ENCODE results near the gene PCDH15. TPM values are rescaled to one million over a fixed set of nuclear protein-coding genes. Genes with fewer than 3 reads are reported as not detected.

Gene PCDH15
- total RNA-seq, 1 donor from 2014 or later = 0.05 TPM

- no peak for TF ChIP-seq CTCF (IDR thresholded peaks at IDR 0.05; ENCODE audit: unreplicated experiment)
- Mint-ChIP-seq H3K9me3 (ENCODE audit: unreplicated experiment) (no peaks in the 10 kb centered on the region), H3K4me3 (ENCODE audit: unreplicated experiment) (no peak overlapping the region), H3K27me3 (ENCODE audit: unreplicated experiment) (no peaks in the 10 kb centered on the region), H3K27ac (ENCODE audit: unreplicated experiment) (no peak overlapping the region), H3K36me3 (ENCODE audit: low read depth, unreplicated experiment) (no peaks in the 10 kb centered on the region), H3K4me1 (ENCODE audit: unreplicated experiment) (no peaks in the 10 kb centered on the region)
- DNase-seq (ENCODE audit: low spot score) = no peak
These were observed 790.6 kb downstream of the PCDH15 start for GRCh38 chr10:54010337-54010933.

GRCh38 chr10:54009672-54010071 lies 791.4 kb downstream of the PCDH15 start:
- no peaks in the 10 kb centered on the region for H3K4me1 Mint-ChIP-seq (ENCODE audit: unreplicated experiment)
- no peak overlapping the region for H3K27ac Mint-ChIP-seq (ENCODE audit: unreplicated experiment)
- no peak overlapping the region for H3K4me3 Mint-ChIP-seq (ENCODE audit: unreplicated experiment)
- no peak for TF ChIP-seq CTCF (IDR thresholded peaks at IDR 0.05; ENCODE audit: unreplicated experiment)
- H3K9me3 Mint-ChIP-seq (ENCODE audit: unreplicated experiment) = no peaks in the 10 kb centered on the region
- H3K27me3 Mint-ChIP-seq (ENCODE audit: unreplicated experiment) = no peaks in the 10 kb centered on the region
- DNase-seq (ENCODE audit: low spot score) = no peak
- H3K36me3 Mint-ChIP-seq (ENCODE audit: low read depth, unreplicated experiment) = no peaks in the 10 kb centered on the region

GRCh38 chr10:54002077-54002476 lies 799.0 kb downstream of the PCDH15 start:
- H3K27ac Mint-ChIP-seq (ENCODE audit: unreplicated experiment) = no peak overlapping the region
- H3K9me3 Mint-ChIP-seq (ENCODE audit: unreplicated experiment) = no peaks in the 10 kb centered on the region
- no peaks in the 10 kb centered on the region for H3K4me1 Mint-ChIP-seq (ENCODE audit: unreplicated experiment)
- no peak for DNase-seq (ENCODE audit: low spot score)
- no peak overlapping the region for H3K4me3 Mint-ChIP-seq (ENCODE audit: unreplicated experiment)
- no peaks in the 10 kb centered on the region for H3K27me3 Mint-ChIP-seq (ENCODE audit: unreplicated experiment)
- no peaks in the 10 kb centered on the region for H3K36me3 Mint-ChIP-seq (ENCODE audit: low read depth, unreplicated experiment)
- no peak for TF ChIP-seq CTCF (IDR thresholded peaks at IDR 0.05; ENCODE audit: unreplicated experiment)

- no peak for DNase-seq (ENCODE audit: low spot score)
- H3K9me3 Mint-ChIP-seq (ENCODE audit: unreplicated experiment) = no peaks in the 10 kb centered on the region
- no peaks in the 10 kb centered on the region for H3K36me3 Mint-ChIP-seq (ENCODE audit: low read depth, unreplicated experiment)
- no peak overlapping the region for H3K27ac Mint-ChIP-seq (ENCODE audit: unreplicated experiment)
- TF ChIP-seq CTCF (IDR thresholded peaks at IDR 0.05; ENCODE audit: unreplicated experiment) = peak; percentile 46
- no peaks in the 10 kb centered on the region for H3K27me3 Mint-ChIP-seq (ENCODE audit: unreplicated experiment)
- no peaks in the 10 kb centered on the region for H3K4me1 Mint-ChIP-seq (ENCODE audit: unreplicated experiment)
- H3K4me3 Mint-ChIP-seq (ENCODE audit: unreplicated experiment) = no peak overlapping the region
These were observed 803.1 kb downstream of the PCDH15 start for GRCh38 chr10:53997953-53998352.

GRCh38 chr10:53990799-53991238 lies 810.2 kb downstream of the PCDH15 start:
- Mint-ChIP-seq H3K36me3 (ENCODE audit: low read depth, unreplicated experiment) (no peaks in the 10 kb centered on the region), H3K9me3 (ENCODE audit: unreplicated experiment) (no peaks in the 10 kb centered on the region), H3K4me3 (ENCODE audit: unreplicated experiment) (no peak overlapping the region), H3K4me1 (ENCODE audit: unreplicated experiment) (no peaks in the 10 kb centered on the region), H3K27ac (ENCODE audit: unreplicated experiment) (no peak overlapping the region), H3K27me3 (ENCODE audit: unreplicated experiment) (no peaks in the 10 kb centered on the region)
- no peak for TF ChIP-seq CTCF (IDR thresholded peaks at IDR 0.05; ENCODE audit: unreplicated experiment)
- no peak for DNase-seq (ENCODE audit: low spot score)
